ENCODE data around the gene MCOLN1.

Gene MCOLN1

GRCh38 chr19:7522072-7522922, at the start of gene MCOLN1:
Gene MCOLN1 (plus strand): TSS chr19:7522624. CDS start chr19:7522751, 127 bp downstream.
- peak; percentile 92 for DNase-seq (ENCODE audit: extremely low read depth, low read depth)

GRCh38 chr19:7475665-7476064, 46.8 kb upstream of the MCOLN1 start:
- DNase-seq (ENCODE audit: extremely low read depth, low read depth) = no peak
- no peak for TF ChIP-seq CTCF (IDR thresholded peaks at IDR 0.05; ENCODE audit: low read depth, low read length)

More at GRCh38 chr19:7522072-7522922, at the start of gene MCOLN1:
- no peak for TF ChIP-seq CTCF (IDR thresholded peaks at IDR 0.05; ENCODE audit: low read depth, low read length)

GRCh38 chr19:7476241-7476640, 46.2 kb upstream of the MCOLN1 start:
- no peak for DNase-seq (ENCODE audit: extremely low read depth, low read depth)
- TF ChIP-seq CTCF (IDR thresholded peaks at IDR 0.05; ENCODE audit: low read depth, low read length) = no peak

GRCh38 chr19:7476777-7477494, 45.5 kb upstream of the MCOLN1 start:
- TF ChIP-seq CTCF (IDR thresholded peaks at IDR 0.05; ENCODE audit: low read depth, low read length) = no peak
- no peak for DNase-seq (ENCODE audit: extremely low read depth, low read depth)

- no peak for DNase-seq (ENCODE audit: extremely low read depth, low read depth)
- no peak for TF ChIP-seq CTCF (IDR thresholded peaks at IDR 0.05; ENCODE audit: low read depth, low read length)
These were observed 44.7 kb upstream of the MCOLN1 start for GRCh38 chr19:7477758-7478157.

- no peak for DNase-seq (ENCODE audit: extremely low read depth, low read depth)
- no peak for TF ChIP-seq CTCF (IDR thresholded peaks at IDR 0.05; ENCODE audit: low read depth, low read length)
These were observed 44.1 kb upstream of the MCOLN1 start for GRCh38 chr19:7478173-7478842.
